A673 (cell line): ENCODE results near the gene NOSIP. TPM values are rescaled to one million over a fixed set of nuclear protein-coding genes. Genes with fewer than 3 reads are reported as not detected.

Experiments used
- BruUV-seq: library from RNA; stranded (reverse); fragments of 400-500 nt; replicated peaks from 2 replicates; lab custom pipeline; 2021; lab: Mats Ljungman, UMichigan
- CTCF ChIA-PET: fragments of 300-600 bp; sonication (Branson Sonifier 250); formaldehyde crosslinking; loops from one replicate; lab custom pipeline; 2022; ENCODE audit warnings: antibody characterized with exemption; lab: Charles Lee
- POLR2A ChIA-PET: fragments of 300-600 bp; sonication (Branson Sonifier 250); formaldehyde crosslinking; loops from one replicate; lab custom pipeline; 2022; ENCODE audit warnings: antibody characterized with exemption; ENCODE audit not compliant: low non-redundant PET; lab: Charles Lee
- DNase-seq: peaks from one replicate; pipeline ENCODE4 v3.0.0-alpha.2; 2015; ENCODE audit warnings: low spot score
- H3K27ac ChIP-seq: fragments of 200-600 bp; sonication (generic); 2 replicates; pipeline ENCODE4 v1.5.1; 2016; ENCODE audit warnings: mixed run types, low read depth, mild to moderate bottlenecking, mixed read lengths, antibody characterized with exemption, low read length; ENCODE audit not compliant: poor library complexity, severe bottlenecking
- H3K27me3 ChIP-seq: fragments of 200-600 bp; sonication (generic); replicated peaks from 2 replicates; pipeline ENCODE4 v1.6.1; 2017; ENCODE audit warnings: mixed run types, low read depth, mild to moderate bottlenecking, mixed read lengths, antibody characterized with exemption, low read length; ENCODE audit not compliant: insufficient read depth, poor library complexity
- H3K36me3 ChIP-seq: fragments of 200-600 bp; sonication (generic); 2 replicates; pipeline ENCODE4 v1.6.1; 2016; ENCODE audit warnings: mixed run types, mild to moderate bottlenecking, mixed read lengths, antibody characterized with exemption, low read length; ENCODE audit not compliant: insufficient read depth, poor library complexity, severe bottlenecking
- H3K4me1 ChIP-seq: fragments of 200-600 bp; sonication (generic); 2 replicates; pipeline ENCODE4 v1.6.1; 2017; ENCODE audit warnings: mixed run types, mild to moderate bottlenecking, mixed read lengths, antibody characterized with exemption, low read length; ENCODE audit not compliant: insufficient read depth, poor library complexity, severe bottlenecking
- H3K4me3 ChIP-seq: fragments of 200-600 bp; sonication (generic); 2 replicates; pipeline ENCODE4 v1.5.1; 2016; ENCODE audit warnings: low read depth, mixed run types, mild to moderate bottlenecking, mixed read lengths, low read length; ENCODE audit not compliant: poor library complexity, severe bottlenecking
- H3K9me3 ChIP-seq: fragments of 200-600 bp; sonication (generic); 2 replicates; pipeline ENCODE4 v1.6.1; 2016; ENCODE audit warnings: mixed run types, low read depth, mild to moderate bottlenecking, mixed read lengths, antibody characterized with exemption, low read length; ENCODE audit not compliant: poor library complexity, severe bottlenecking
- EZH2 ChIP-seq: fragments of 200-600 bp; sonication (generic); IDR thresholded peaks from 2 replicates; pipeline ENCODE4 v1.6.1; 2017; ENCODE audit warnings: borderline replicate concordance, low read depth, mild to moderate bottlenecking, mixed read lengths, antibody characterized with exemption, low read length; ENCODE audit not compliant: poor library complexity, severe bottlenecking
- intact Hi-C: fragments of 100-400 bp; cut with micrococcal nuclease; formaldehyde crosslinking; loops from one replicate; pipeline ENCODE4 v1.10.0; 2022; ENCODE audit not compliant: unreplicated experiment
- total RNA-seq: library from RNA; stranded (reverse); gene quantifications from 2 replicates; pipeline ENCODE4 v1.2.3, GENCODE V29; 2021
- TF ChIP-seq, protein P1 (sequence below): fragments of 300-800, 200-600 bp; sonication (generic); conservative IDR thresholded peaks from 2 replicates; pipeline ENCODE4 v1.5.1; 2017; ENCODE audit warnings: low read depth, mild to moderate bottlenecking, antibody characterized with exemption, low read length, moderate library complexity, mixed read lengths

Gene NOSIP
- total RNA-seq, 1 experiment from 2014 or later: 178 TPM

GRCh38 chr19:49506575-49507105 is 73.7 kb downstream of the NOSIP start:
- ChIA-PET POLR2A (interaction anchor here (0.7 kb wide), 1 partner anchor 37 kb away, joined by 4 read pairs; no protein-coding TSS in a partner anchor), CTCF (interaction anchor here (0.5 to 2.5 kb wide), 11 partner anchors 10 to 359 kb away, joined by 3 to 16 read pairs (median 4); partner anchors contain the start of genes ADM5 and RCN3)
- no peaks in the 10 kb centered on the region for H3K9me3 ChIP-seq
- H3K4me1 ChIP-seq: peaks cover 41% of the 10 kb centered on the region
- intact Hi-C loops: loop anchor here (2.0 kb wide), 1 partner anchor 40 kb away; no protein-coding TSS in a partner anchor
- no peak overlapping the region for H3K4me3 ChIP-seq
- no peak overlapping the region for H3K27ac ChIP-seq
- peak; percentile 83 for DNase-seq
- H3K36me3 ChIP-seq: no peaks in the 10 kb centered on the region
- H3K27me3 ChIP-seq: no peaks in the 10 kb centered on the region
- BruUV-seq: no TSS peak
- no peak for TF ChIP-seq EZH2
- TF ChIP-seq, protein P1, sequence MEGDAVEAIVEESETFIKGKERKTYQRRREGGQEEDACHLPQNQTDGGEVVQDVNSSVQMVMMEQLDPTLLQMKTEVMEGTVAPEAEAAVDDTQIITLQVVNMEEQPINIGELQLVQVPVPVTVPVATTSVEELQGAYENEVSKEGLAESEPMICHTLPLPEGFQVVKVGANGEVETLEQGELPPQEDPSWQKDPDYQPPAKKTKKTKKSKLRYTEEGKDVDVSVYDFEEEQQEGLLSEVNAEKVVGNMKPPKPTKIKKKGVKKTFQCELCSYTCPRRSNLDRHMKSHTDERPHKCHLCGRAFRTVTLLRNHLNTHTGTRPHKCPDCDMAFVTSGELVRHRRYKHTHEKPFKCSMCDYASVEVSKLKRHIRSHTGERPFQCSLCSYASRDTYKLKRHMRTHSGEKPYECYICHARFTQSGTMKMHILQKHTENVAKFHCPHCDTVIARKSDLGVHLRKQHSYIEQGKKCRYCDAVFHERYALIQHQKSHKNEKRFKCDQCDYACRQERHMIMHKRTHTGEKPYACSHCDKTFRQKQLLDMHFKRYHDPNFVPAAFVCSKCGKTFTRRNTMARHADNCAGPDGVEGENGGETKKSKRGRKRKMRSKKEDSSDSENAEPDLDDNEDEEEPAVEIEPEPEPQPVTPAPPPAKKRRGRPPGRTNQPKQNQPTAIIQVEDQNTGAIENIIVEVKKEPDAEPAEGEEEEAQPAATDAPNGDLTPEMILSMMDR: peak; percentile 87

Other genes with a start within 250 kb of the NOSIP start
- not detected in 2 replicates for gene CD37, start 245.2 kb downstream of the NOSIP start, total RNA-seq
- gene TEAD2, start 218.1 kb downstream of the NOSIP start, total RNA-seq: 121 and 125 TPM in 2 replicates
- gene DKKL1, start 216.7 kb downstream of the NOSIP start, total RNA-seq: 1.2 and 1.6 TPM in 2 replicates
- 0.37 TPM in 1 of 2 replicates, not detected in the other for gene KASH5, start 192.3 kb downstream of the NOSIP start, total RNA-seq
- not detected in 2 replicates for gene PTH2, start 157.1 kb downstream of the NOSIP start, total RNA-seq
- not detected in 2 replicates for gene GFY, start 155.2 kb downstream of the NOSIP start, total RNA-seq
- gene SLC17A7, start 139.0 kb downstream of the NOSIP start, total RNA-seq: 1.7 and 1.8 TPM in 2 replicates
- gene PIH1D1, start 128.7 kb downstream of the NOSIP start, total RNA-seq: 122 and 131 TPM in 2 replicates
- 22.6 and 23.2 TPM in 2 replicates for gene ALDH16A1, start 127.3 kb downstream of the NOSIP start, total RNA-seq
- 6.5 and 6.9 TPM in 2 replicates for gene FLT3LG, start 106.3 kb downstream of the NOSIP start, total RNA-seq
- 2,390 and 2,393 TPM in 2 replicates for gene RPL13A, start 92.9 kb downstream of the NOSIP start, total RNA-seq
- gene RPS11, start 84.1 kb downstream of the NOSIP start, total RNA-seq: 2,088 and 2,093 TPM in 2 replicates
- gene FCGRT, start 67.9 kb downstream of the NOSIP start, total RNA-seq: 396 and 482 TPM in 2 replicates
- gene RCN3, start 52.6 kb downstream of the NOSIP start, total RNA-seq: 82.9 and 95.3 TPM in 2 replicates
- 1.5 and 1.9 TPM in 2 replicates for gene PRRG2, start 760 bp upstream of the NOSIP start, total RNA-seq
- 51.4 and 54.0 TPM in 2 replicates for gene PRR12, start 10.6 kb upstream of the NOSIP start, total RNA-seq
- 27.6 and 32.4 TPM in 2 replicates for gene RRAS, start 59.6 kb upstream of the NOSIP start, total RNA-seq
- gene SCAF1, start 61.7 kb upstream of the NOSIP start, total RNA-seq: 92.7 and 98.2 TPM in 2 replicates
- gene IRF3, start 85.3 kb upstream of the NOSIP start, total RNA-seq: 81.7 and 88.0 TPM in 2 replicates
- gene BCL2L12, start 85.4 kb upstream of the NOSIP start, total RNA-seq: 97.4 and 99.1 TPM in 2 replicates
- gene PRMT1, start 96.7 kb upstream of the NOSIP start, total RNA-seq: 523 and 536 TPM in 2 replicates
- 4.3 TPM in 2 replicates for gene ADM5, start 109.0 kb upstream of the NOSIP start, total RNA-seq
- gene CPT1C, start 110.6 kb upstream of the NOSIP start, total RNA-seq: 23.3 and 30.0 TPM in 2 replicates
- gene TSKS, start 182.8 kb upstream of the NOSIP start, total RNA-seq: not detected in 2 replicates
- 80.1 and 98.5 TPM in 2 replicates for gene AP2A1, start 186.4 kb upstream of the NOSIP start, total RNA-seq
- gene FUZ, start 232.7 kb upstream of the NOSIP start, total RNA-seq: 53.0 and 64.3 TPM in 2 replicates
- 93.0 and 111 TPM in 2 replicates for gene MED25, start 237.7 kb upstream of the NOSIP start, total RNA-seq